BLaER1 treated with 17β-estradiol and CSF1 and Interleukin-3, amounts not matched to agents 10 nM and 100 nM (cell line): ENCODE measurements around the gene SERPINA9.

ENCODE experiments used
- H3K27ac ChIP-seq, 11 experiments: shearing (Covaris generic); formaldehyde crosslinking; 2 replicates each; pipeline ENCODE4 v1.8.1; 2022
- H3K27me3 ChIP-seq, 11 experiments: shearing (Covaris generic); formaldehyde crosslinking; 2 replicates each; pipeline ENCODE4 v1.8.1; 2022
- H3K36me3 ChIP-seq, 11 experiments: shearing (Covaris generic); formaldehyde crosslinking; 2 replicates each; pipeline ENCODE4 v1.8.1; 2022
- H3K4me1 ChIP-seq, 10 experiments: shearing (Covaris generic); formaldehyde crosslinking; 2 replicates each; pipeline ENCODE4 v1.8.1; 2022
- H3K4me2 ChIP-seq, 11 experiments: shearing (Covaris generic); formaldehyde crosslinking; 2 replicates each; pipeline ENCODE4 v1.8.1; 2022
- H3K4me3 ChIP-seq, 10 experiments: shearing (Covaris generic); formaldehyde crosslinking; 2 replicates each; pipeline ENCODE4 v1.8.1; 2022
- H3K9ac ChIP-seq, 11 experiments: shearing (Covaris generic); formaldehyde crosslinking; 2 replicates each; pipeline ENCODE4 v1.8.1; 2022
- H3K9me3 ChIP-seq, 11 experiments: shearing (Covaris generic); formaldehyde crosslinking; replicated peaks in 1 of 11; 2 replicates each; pipeline ENCODE4 v1.8.1; 2022
- H4K20me1 ChIP-seq, 11 experiments: shearing (Covaris generic); formaldehyde crosslinking; 2 replicates each; pipeline ENCODE4 v1.8.1; 2022
- Cebpa-rat ChIP-seq, 11 experiments: shearing (Covaris generic); IDR thresholded peaks; 2 replicates each; pipeline ENCODE4 v1.8.1; 2022

SERPINA9 gene

DNA sequence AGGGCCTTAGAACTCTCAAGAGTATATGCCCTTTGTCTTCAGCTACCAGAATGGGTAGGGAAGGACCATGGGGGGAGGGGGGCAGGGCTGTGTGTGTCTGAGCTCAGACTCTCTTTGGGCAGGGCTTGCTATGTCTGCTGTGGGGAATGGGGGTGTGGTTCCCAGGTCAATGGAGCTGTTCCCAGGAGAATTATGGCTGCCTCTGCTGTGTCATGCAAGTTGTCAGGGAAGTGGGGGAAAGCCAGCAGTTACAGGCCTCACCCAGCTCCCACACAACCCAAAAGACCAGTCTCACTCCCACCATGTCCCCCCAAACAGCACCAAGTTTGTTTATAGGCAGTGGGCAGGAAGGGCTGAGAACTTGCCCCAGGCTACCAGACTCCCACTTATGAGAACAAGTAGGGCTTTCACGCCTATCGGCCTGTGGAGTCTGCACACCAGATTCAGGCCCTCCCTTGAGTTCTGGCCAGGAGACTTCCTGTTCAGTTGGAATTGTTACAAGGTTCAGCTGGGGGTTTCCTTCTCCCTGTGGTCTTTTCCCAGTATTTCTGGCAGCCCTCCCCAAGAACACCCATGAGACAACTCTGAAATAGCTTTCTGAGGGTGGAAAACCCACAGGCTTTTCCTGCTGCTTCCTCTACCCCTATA lies 17.3 kb downstream of the SERPINA9 start:
- H4K20me1 ChIP-seq = no peaks in the 10 kb centered on the region
- peak overlapping the region in 3 of 11 experiments; percentile 12 to 20 (median 14); a peak in 3 of 22 replicates for H3K27ac ChIP-seq
- peak overlapping the region in 6 of 11 experiments; percentile 6 to 45 (median 31); a peak in 11 of 22 replicates for H3K4me2 ChIP-seq
- H3K9me3 ChIP-seq = peaks cover 29 to 52% (median 37%) of the 10 kb centered on the region in 11 experiments
- no peaks in the 10 kb centered on the region for H3K36me3 ChIP-seq
- H3K4me3 ChIP-seq = no peak overlapping the region
- H3K27me3 ChIP-seq = no peaks in the 10 kb centered on the region
- no peak for TF ChIP-seq Cebpa-rat (IDR thresholded peaks at IDR 0.05)
- H3K4me1 ChIP-seq = peaks cover 0 to 18% (median 7%) of the 10 kb centered on the region in 10 experiments; a peak in 11 of 20 replicates
- no peak overlapping the region for H3K9ac ChIP-seq

- H3K9ac ChIP-seq = no peak overlapping the region
- TF ChIP-seq Cebpa-rat (IDR thresholded peaks at IDR 0.05) = no peak
- peaks cover 23 to 46% (median 35%) of the 10 kb centered on the region in 11 experiments; a peak in 21 of 22 replicates for H3K9me3 ChIP-seq
- H3K27me3 ChIP-seq = no peaks in the 10 kb centered on the region
- peaks cover 0 to 18% (median 7%) of the 10 kb centered on the region in 10 experiments; a peak in 11 of 20 replicates for H3K4me1 ChIP-seq
- H4K20me1 ChIP-seq = no peaks in the 10 kb centered on the region
- no peaks in the 10 kb centered on the region for H3K36me3 ChIP-seq
- H3K4me2 ChIP-seq = peak overlapping the region in 1 of 11 experiments; percentile 34; a peak in 2 of 22 replicates
- H3K4me3 ChIP-seq = no peak overlapping the region
- H3K27ac ChIP-seq = no peak overlapping the region
Observed at GRCh38 chr14:94458096-94458495, 17.9 kb downstream of the SERPINA9 start.

DNA sequence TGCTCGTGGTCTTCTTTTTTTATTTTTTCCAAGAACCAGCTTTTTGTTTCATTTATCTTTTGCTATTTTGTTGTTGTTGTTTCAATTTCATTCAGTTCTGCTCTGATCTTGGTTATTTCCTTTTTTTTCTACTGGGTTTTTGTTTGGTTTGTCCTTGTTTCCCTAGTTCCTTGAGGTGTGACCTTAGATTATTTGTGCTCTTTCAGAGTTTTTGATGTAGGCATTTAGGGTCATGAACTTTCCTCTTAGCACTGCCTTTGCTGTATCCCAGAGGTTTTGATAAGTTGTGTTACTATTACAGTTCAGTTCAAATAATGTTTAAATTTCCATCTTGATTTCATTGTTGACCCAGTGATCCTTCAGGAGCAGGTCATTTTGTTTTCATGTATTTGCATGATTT lies 20.1 kb downstream of the SERPINA9 start:
- no peak overlapping the region for H3K27ac ChIP-seq
- no peak overlapping the region for H3K4me3 ChIP-seq
- peaks cover 23 to 46% (median 35%) of the 10 kb centered on the region in 11 experiments; a peak in 21 of 22 replicates for H3K9me3 ChIP-seq
- peaks cover 0 to 18% (median 7%) of the 10 kb centered on the region in 10 experiments; a peak in 11 of 20 replicates for H3K4me1 ChIP-seq
- H3K9ac ChIP-seq = no peak overlapping the region
- no peaks in the 10 kb centered on the region for H4K20me1 ChIP-seq
- H3K36me3 ChIP-seq = no peaks in the 10 kb centered on the region
- no peak for TF ChIP-seq Cebpa-rat (IDR thresholded peaks at IDR 0.05)
- no peaks in the 10 kb centered on the region for H3K27me3 ChIP-seq
- H3K4me2 ChIP-seq = no peak overlapping the region

DNA sequence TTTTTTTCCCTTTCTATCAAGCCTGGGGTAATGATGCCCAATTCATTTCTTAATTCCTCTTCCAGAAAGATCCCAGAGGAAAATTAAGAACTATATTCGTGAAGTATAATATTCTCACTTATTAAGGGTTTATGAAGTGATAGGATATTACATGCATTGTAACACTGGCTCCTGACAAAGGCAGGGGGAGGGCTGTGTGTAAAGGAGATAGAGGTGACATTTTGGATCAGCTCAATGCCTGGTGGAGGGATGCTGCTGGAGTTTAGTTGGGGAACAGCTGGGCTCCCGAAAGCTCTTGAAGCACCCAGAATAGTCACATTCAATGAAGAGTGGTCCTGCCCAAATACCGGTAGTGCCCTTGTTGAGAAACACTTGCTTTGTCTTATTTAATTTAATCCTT lies 24.2 kb downstream of the SERPINA9 start:
- no peak overlapping the region for H3K4me2 ChIP-seq
- no peak overlapping the region for H3K4me3 ChIP-seq

GRCh38 chr14:94451091-94451771 lies 24.8 kb downstream of the SERPINA9 start:
- no peaks in the 10 kb centered on the region for H3K4me1 ChIP-seq
- H3K36me3 ChIP-seq = no peaks in the 10 kb centered on the region
- H4K20me1 ChIP-seq = no peaks in the 10 kb centered on the region
- peaks cover 0 to 10% (median 2%) of the 10 kb centered on the region in 11 experiments; a peak in 8 of 22 replicates for H3K9me3 ChIP-seq
- no peak overlapping the region for H3K4me3 ChIP-seq
- no peak overlapping the region for H3K4me2 ChIP-seq
- no peak overlapping the region for H3K9ac ChIP-seq
- no peak for TF ChIP-seq Cebpa-rat (IDR thresholded peaks at IDR 0.05)
- H3K27me3 ChIP-seq = no peaks in the 10 kb centered on the region
- H3K27ac ChIP-seq = no peak overlapping the region

More for the DNA sequence above, 24.2 kb downstream of the SERPINA9 start:
- Histone ChIP-seq H3K36me3 (no peaks in the 10 kb centered on the region), H3K4me1 (no peaks in the 10 kb centered on the region), H3K9ac (no peak overlapping the region), H4K20me1 (no peaks in the 10 kb centered on the region), H3K9me3 (peaks cover 0 to 15% (median 8%) of the 10 kb centered on the region in 11 experiments; a peak in 14 of 22 replicates), H3K27ac (no peak overlapping the region), H3K27me3 (no peaks in the 10 kb centered on the region)
- TF ChIP-seq Cebpa-rat (IDR thresholded peaks at IDR 0.05) = no peak

GRCh38 chr14:94450722-94451090 lies 25.3 kb downstream of the SERPINA9 start:
- H3K27ac ChIP-seq = no peak overlapping the region
- no peaks in the 10 kb centered on the region for H4K20me1 ChIP-seq
- no peak for TF ChIP-seq Cebpa-rat (IDR thresholded peaks at IDR 0.05)
- no peak overlapping the region for H3K4me3 ChIP-seq
- peaks cover 0 to 7% (median 0%) of the 10 kb centered on the region in 11 experiments; a peak in 4 of 22 replicates for H3K9me3 ChIP-seq
- no peaks in the 10 kb centered on the region for H3K36me3 ChIP-seq
- H3K4me1 ChIP-seq = no peaks in the 10 kb centered on the region
- no peak overlapping the region for H3K4me2 ChIP-seq
- no peak overlapping the region for H3K9ac ChIP-seq
- H3K27me3 ChIP-seq = no peaks in the 10 kb centered on the region

DNA sequence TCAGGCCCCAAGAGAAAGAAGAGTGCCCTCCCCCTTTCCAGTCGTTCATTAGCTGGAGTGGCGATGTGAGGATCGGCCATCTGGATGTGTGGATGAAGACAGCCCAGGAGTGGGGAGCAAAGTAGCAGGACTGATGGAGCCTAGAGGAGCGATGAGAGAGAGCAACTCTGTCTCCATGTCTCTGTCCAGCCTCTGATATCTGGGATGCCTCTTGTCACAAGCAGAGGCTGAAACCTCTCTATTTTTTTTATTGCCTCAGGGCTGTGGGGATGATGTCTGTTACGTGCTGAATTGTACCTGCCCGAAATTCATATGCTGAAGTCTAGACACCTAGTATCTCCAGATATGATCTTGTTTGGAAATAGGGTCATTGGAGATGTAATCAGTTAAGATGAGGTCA lies 26.1 kb downstream of the SERPINA9 start:
- H4K20me1 ChIP-seq = no peaks in the 10 kb centered on the region
- no peak for TF ChIP-seq Cebpa-rat (IDR thresholded peaks at IDR 0.05)
- no peak overlapping the region for H3K9ac ChIP-seq
- no peaks in the 10 kb centered on the region for H3K4me1 ChIP-seq
- H3K9me3 ChIP-seq = peaks cover 0 to 7% (median 0%) of the 10 kb centered on the region in 11 experiments; a peak in 5 of 22 replicates
- no peaks in the 10 kb centered on the region for H3K36me3 ChIP-seq
- no peak overlapping the region for H3K4me2 ChIP-seq
- no peaks in the 10 kb centered on the region for H3K27me3 ChIP-seq
- H3K27ac ChIP-seq = no peak overlapping the region
- no peak overlapping the region for H3K4me3 ChIP-seq

- no peak for TF ChIP-seq Cebpa-rat (IDR thresholded peaks at IDR 0.05)
Observed at GRCh38 chr14:94448071-94448808, 27.8 kb downstream of the SERPINA9 start.

DNA sequence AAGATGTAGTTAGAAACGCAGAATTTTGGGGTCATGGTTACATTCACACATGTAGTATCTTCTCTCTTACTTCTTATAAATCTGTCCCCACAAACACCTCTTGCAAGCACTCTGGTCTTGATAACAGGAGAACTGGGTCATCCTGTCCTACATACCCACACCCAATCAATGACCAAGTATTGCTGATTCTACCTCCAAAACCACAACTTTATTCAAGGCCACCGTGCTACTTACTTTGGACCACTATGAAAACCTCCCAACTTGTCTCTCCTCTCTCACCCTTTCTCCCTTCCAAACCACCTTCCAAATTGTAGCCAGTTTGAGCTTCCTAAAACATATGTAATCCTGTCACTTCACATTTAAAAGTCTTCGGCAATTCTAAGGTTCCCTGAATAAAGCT lies 28.8 kb downstream of the SERPINA9 start:
- H3K36me3 ChIP-seq = no peaks in the 10 kb centered on the region
- H3K27ac ChIP-seq = no peak overlapping the region
- H3K9ac ChIP-seq = no peak overlapping the region
- H3K4me3 ChIP-seq = no peak overlapping the region
- no peaks in the 10 kb centered on the region for H3K4me1 ChIP-seq
- no peaks in the 10 kb centered on the region for H3K27me3 ChIP-seq
- H3K9me3 ChIP-seq = peaks cover 0 to 6% (median 0%) of the 10 kb centered on the region in 11 experiments; a peak in 3 of 22 replicates
- no peak for TF ChIP-seq Cebpa-rat (IDR thresholded peaks at IDR 0.05)
- no peaks in the 10 kb centered on the region for H4K20me1 ChIP-seq
- H3K4me2 ChIP-seq = no peak overlapping the region

More at GRCh38 chr14:94448071-94448808, 27.8 kb downstream of the SERPINA9 start:
- Histone ChIP-seq H4K20me1 (no peaks in the 10 kb centered on the region), H3K4me2 (no peak overlapping the region), H3K9ac (no peak overlapping the region), H3K4me3 (no peak overlapping the region), H3K9me3 (peaks cover 0 to 2% (median 0%) of the 10 kb centered on the region in 11 experiments; a peak in 2 of 22 replicates), H3K36me3 (no peaks in the 10 kb centered on the region), H3K4me1 (no peaks in the 10 kb centered on the region), H3K27ac (no peak overlapping the region), H3K27me3 (no peaks in the 10 kb centered on the region)
